Endodermal cell (in vitro differentiated cells): ENCODE data around the gene HPCAL1. TPM values are rescaled to one million over a fixed set of nuclear protein-coding genes. Genes with fewer than 3 reads are reported as not detected.

Experiments used
- DNase-seq: peaks from one replicate; pipeline ENCODE4 v3.0.0-alpha.2; 2017
- H3K27ac ChIP-seq: 2 replicates; pipeline ENCODE4 v1.5.1; 2013; ENCODE audit warnings: mild to moderate bottlenecking, low read depth, low read length, moderate library complexity
- H3K27me3 ChIP-seq: 2 replicates; pipeline ENCODE4 v1.6.1; 2013; ENCODE audit warnings: mild to moderate bottlenecking, low read length, moderate library complexity; ENCODE audit not compliant: insufficient read depth, control insufficient read depth, poor library complexity, severe bottlenecking
- H3K36me3 ChIP-seq: 2 replicates; pipeline ENCODE4 v1.7.0; 2013; ENCODE audit warnings: mild to moderate bottlenecking, low read length, moderate library complexity; ENCODE audit not compliant: control insufficient read depth, insufficient read depth
- H3K4me1 ChIP-seq: one replicate; pipeline ENCODE4 v1.7.0; 2013; ENCODE audit warnings: low read length; ENCODE audit not compliant: control insufficient read depth, insufficient read depth
- H3K4me3 ChIP-seq: 2 replicates; pipeline ENCODE4 v1.5.1; 2013; ENCODE audit warnings: mild to moderate bottlenecking, low read length, moderate library complexity
- H3K9ac ChIP-seq: 2 replicates; pipeline ENCODE4 v1.6.1; 2013; ENCODE audit warnings: mild to moderate bottlenecking, low read length, moderate library complexity; ENCODE audit not compliant: poor library complexity, severe bottlenecking; ENCODE audit errors: extremely low read depth
- H3K9me3 ChIP-seq: 2 replicates; pipeline ENCODE4 v1.6.1; 2013; ENCODE audit warnings: mild to moderate bottlenecking, low read length, moderate library complexity; ENCODE audit not compliant: control insufficient read depth
- H3K27ac Mint-ChIP-seq: 2 replicates; pipeline ENCODE4 v1.8.0; 2020; ENCODE audit warnings: mixed read lengths
- H3K27me3 Mint-ChIP-seq: 2 replicates; pipeline ENCODE4 v1.8.0; 2021; ENCODE audit warnings: mild to moderate bottlenecking, mixed read lengths; ENCODE audit not compliant: insufficient read depth
- H3K36me3 Mint-ChIP-seq: 2 replicates; pipeline ENCODE4 v1.8.0; 2020; ENCODE audit warnings: low read depth, mixed read lengths
- H3K4me1 Mint-ChIP-seq: 2 replicates; pipeline ENCODE4 v1.8.0; 2020; ENCODE audit warnings: mixed read lengths
- H3K4me3 Mint-ChIP-seq: 2 replicates; pipeline ENCODE4 v1.8.0; 2020; ENCODE audit warnings: mild to moderate bottlenecking, moderate library complexity, mixed read lengths
- H3K9me3 Mint-ChIP-seq: 2 replicates; pipeline ENCODE4 v1.8.0; 2020; ENCODE audit warnings: mild to moderate bottlenecking, mixed read lengths
- CTCF ChIP-seq: fragments of 200-600 bp; sonication (generic); conservative IDR thresholded peaks from 2 replicates; pipeline ENCODE4 v1.5.0; 2021; ENCODE audit warnings: antibody characterized with exemption, mild to moderate bottlenecking
- WGBS, 2 experiments: methylation state at CpG; one replicate each; pipeline versions ENCODE4 v1.1.5 to v1.1.7; 2013; ENCODE audit warnings: missing lambda C conversion rate in 2 of 2, mixed read lengths in 1 of 2; ENCODE audit not compliant: insufficient coverage in 1 of 2, insufficient read length in 1 of 2; 5-methylcytosine and 5-hydroxymethylcytosine counted together
- total RNA-seq, 2 donors: library from RNA; stranded (reverse); fragmentation: NEBNext Ultra II Directional in 1 of 2; extraction: Animal tissue kit (Norgen Biotek cat#: 25700) in 1 of 2; gene quantifications; 2 replicates in 1 of 2; 3 replicates in 1 of 2; pipeline ENCODE4 v1.2.1, GENCODE V29; 2021

The HPCAL1 gene
- total RNA-seq, 2 donors from 2014 or later, result 6.8 to 8.1 TPM

- Histone ChIP-seq H3K9me3 (no peaks in the 10 kb centered on the region), H3K9ac (no peak overlapping the region), H3K4me1 (no peaks in the 10 kb centered on the region), H3K36me3 (no peaks in the 10 kb centered on the region), H3K27me3 (no peaks in the 10 kb centered on the region), H3K27ac (no peak overlapping the region), H3K4me3 (no peak overlapping the region)
- TF ChIP-seq CTCF, result no peak
- Mint-ChIP-seq H3K4me3 (no peak overlapping the region), H3K4me1 (peaks cover 22% of the 10 kb centered on the region), H3K27me3 (no peaks in the 10 kb centered on the region), H3K9me3 (no peaks in the 10 kb centered on the region), H3K27ac (no peak overlapping the region), H3K36me3 (no peaks in the 10 kb centered on the region)
- no peak for DNase-seq
- WGBS, 2 experiments, result 94 to 98% methylated on average over 8 to 12 of the region's 12 CpGs
These were observed 86.4 kb downstream of the HPCAL1 start for GRCh38 chr2:10388954-10389560.

- Histone ChIP-seq H3K4me3 (no peak overlapping the region), H3K9ac (no peak overlapping the region), H3K27me3 (no peaks in the 10 kb centered on the region), H3K9me3 (no peaks in the 10 kb centered on the region), H3K27ac (no peak overlapping the region), H3K36me3 (no peaks in the 10 kb centered on the region), H3K4me1 (no peaks in the 10 kb centered on the region)
- no peaks in the 10 kb centered on the region for H3K27me3 Mint-ChIP-seq
- H3K27ac Mint-ChIP-seq, result no peak overlapping the region
- no peak overlapping the region for H3K4me3 Mint-ChIP-seq
- no peak for DNase-seq
- H3K36me3 Mint-ChIP-seq, result no peaks in the 10 kb centered on the region
- TF ChIP-seq CTCF, result no peak
- no peaks in the 10 kb centered on the region for H3K9me3 Mint-ChIP-seq
- H3K4me1 Mint-ChIP-seq, result peaks cover 17% of the 10 kb centered on the region
- 96 to 98% methylated on average over 5 of the region's 5 CpGs for WGBS, 2 experiments
These were observed 86.9 kb downstream of the HPCAL1 start for GRCh38 chr2:10389573-10389972.

GRCh38 chr2:10390369-10390801 lies 87.7 kb downstream of the HPCAL1 start:
- peaks cover 15% of the 10 kb centered on the region for H3K4me1 Mint-ChIP-seq
- Histone ChIP-seq H3K36me3 (no peaks in the 10 kb centered on the region), H3K27ac (no peak overlapping the region), H3K4me1 (no peaks in the 10 kb centered on the region), H3K9ac (no peak overlapping the region), H3K9me3 (no peaks in the 10 kb centered on the region), H3K27me3 (no peaks in the 10 kb centered on the region), H3K4me3 (no peak overlapping the region)
- no peak overlapping the region for H3K27ac Mint-ChIP-seq
- H3K36me3 Mint-ChIP-seq, result no peaks in the 10 kb centered on the region
- no peak overlapping the region for H3K4me3 Mint-ChIP-seq
- WGBS, 2 experiments, result 91 to 92% methylated on average over 4 to 6 of the region's 6 CpGs
- H3K27me3 Mint-ChIP-seq, result no peaks in the 10 kb centered on the region
- no peaks in the 10 kb centered on the region for H3K9me3 Mint-ChIP-seq
- no peak for DNase-seq
- no peak for TF ChIP-seq CTCF
